Measurements from ENCODE around the gene MAPK1IP1L.

Gene MAPK1IP1L

GRCh38 chr14:55086938-55087337, 35.5 kb downstream of the MAPK1IP1L start:
- Histone ChIP-seq H3K9ac (ENCODE audit: low read length) (no peak overlapping the region), H2AFZ (ENCODE audit: low read length) (no peak overlapping the region), H3K4me1 (ENCODE audit: low read length) (no peaks in the 10 kb centered on the region), H3K36me3 (replicated peaks; ENCODE audit: insufficient read depth, low read length) (no peaks in the 10 kb centered on the region), H3K79me2 (ENCODE audit: low read length) (no peaks in the 10 kb centered on the region), H3F3A (ENCODE audit: insufficient read depth, low read length) (no peaks in the 10 kb centered on the region), H3K27ac (ENCODE audit: low read length) (no peak overlapping the region), H4K20me1 (ENCODE audit: insufficient read depth, low read length) (no peaks in the 10 kb centered on the region), H3K9me2 (replicated peaks; ENCODE audit: insufficient read depth, low read length) (no peaks in the 10 kb centered on the region), H3K27me3 (replicated peaks; ENCODE audit: insufficient read depth, low read length) (no peaks in the 10 kb centered on the region), H3K4me3 (ENCODE audit: low read length) (no peak overlapping the region), H3K4me2 (ENCODE audit: low read depth, low read length) (no peak overlapping the region), H3K9me3 (replicated peaks; ENCODE audit: insufficient read depth, low read length) (no peaks in the 10 kb centered on the region)
- no peak for DNase-seq
- TF ChIP-seq CTCF (IDR thresholded peaks at IDR 0.05; ENCODE audit: low read length) (no peak), EZH2phosphoT487 (IDR thresholded peaks at IDR 0.05; ENCODE audit: low read length) (no peak), EZH2 (optimal IDR thresholded peaks at IDR 0.05; ENCODE audit: low read depth, low read length) (no peak)

GRCh38 chr14:55088356-55088755, 36.9 kb downstream of the MAPK1IP1L start:
- H2AFZ ChIP-seq (ENCODE audit: low read length) = no peak overlapping the region
- TF ChIP-seq EZH2 (optimal IDR thresholded peaks at IDR 0.05; ENCODE audit: low read depth, low read length) = no peak
- TF ChIP-seq CTCF (IDR thresholded peaks at IDR 0.05; ENCODE audit: low read length) = no peak
- TF ChIP-seq EZH2phosphoT487 (IDR thresholded peaks at IDR 0.05; ENCODE audit: low read length) = no peak

GRCh38 chr14:55092341-55092740, 40.9 kb downstream of the MAPK1IP1L start:
- H4K20me1 ChIP-seq (ENCODE audit: insufficient read depth, low read length) = no peaks in the 10 kb centered on the region
- H3K4me1 ChIP-seq (ENCODE audit: low read length) = no peaks in the 10 kb centered on the region
- no peaks in the 10 kb centered on the region for H3K27me3 ChIP-seq (replicated peaks; ENCODE audit: insufficient read depth, low read length)
- H3K9me2 ChIP-seq (replicated peaks; ENCODE audit: insufficient read depth, low read length) = no peaks in the 10 kb centered on the region
- no peaks in the 10 kb centered on the region for H3K9me3 ChIP-seq (replicated peaks; ENCODE audit: insufficient read depth, low read length)
- no peaks in the 10 kb centered on the region for H3F3A ChIP-seq (ENCODE audit: insufficient read depth, low read length)
- TF ChIP-seq CTCF (IDR thresholded peaks at IDR 0.05; ENCODE audit: low read length) (no peak), EZH2phosphoT487 (IDR thresholded peaks at IDR 0.05; ENCODE audit: low read length) (no peak), EZH2 (optimal IDR thresholded peaks at IDR 0.05; ENCODE audit: low read depth, low read length) (no peak)
- H3K9ac ChIP-seq (ENCODE audit: low read length) = no peak overlapping the region
- H3K36me3 ChIP-seq (replicated peaks; ENCODE audit: insufficient read depth, low read length) = no peaks in the 10 kb centered on the region
- H3K79me2 ChIP-seq (ENCODE audit: low read length) = no peaks in the 10 kb centered on the region
- H3K4me2 ChIP-seq (ENCODE audit: low read depth, low read length) = no peak overlapping the region
- no peak overlapping the region for H3K4me3 ChIP-seq (ENCODE audit: low read length)
- no peak overlapping the region for H2AFZ ChIP-seq (ENCODE audit: low read length)
- no peak for DNase-seq
- no peak overlapping the region for H3K27ac ChIP-seq (ENCODE audit: low read length)

More at GRCh38 chr14:55088356-55088755, 36.9 kb downstream of the MAPK1IP1L start:
- Histone ChIP-seq H3K27me3 (replicated peaks; ENCODE audit: insufficient read depth, low read length) (no peaks in the 10 kb centered on the region), H3K4me1 (ENCODE audit: low read length) (no peaks in the 10 kb centered on the region), H3K27ac (ENCODE audit: low read length) (no peak overlapping the region), H3K9me2 (replicated peaks; ENCODE audit: insufficient read depth, low read length) (no peaks in the 10 kb centered on the region), H3K79me2 (ENCODE audit: low read length) (no peaks in the 10 kb centered on the region), H3K4me3 (ENCODE audit: low read length) (no peak overlapping the region), H4K20me1 (ENCODE audit: insufficient read depth, low read length) (no peaks in the 10 kb centered on the region), H3K36me3 (replicated peaks; ENCODE audit: insufficient read depth, low read length) (no peaks in the 10 kb centered on the region), H3K4me2 (ENCODE audit: low read depth, low read length) (no peak overlapping the region), H3K9ac (ENCODE audit: low read length) (no peak overlapping the region), H3F3A (ENCODE audit: insufficient read depth, low read length) (no peaks in the 10 kb centered on the region), H3K9me3 (replicated peaks; ENCODE audit: insufficient read depth, low read length) (no peaks in the 10 kb centered on the region)
- no peak for DNase-seq

Data from MM.1S (cell line).